ENCODE results near the gene NPHS2. TPM values are rescaled to one million over a fixed set of nuclear protein-coding genes. Genes with fewer than 3 reads are reported as not detected.

The NPHS2 gene
- total and polyA plus RNA-seq, 9 donors, result 0.10 to 1.0 TPM; not detected in 7

GRCh38 chr1:179598631-179599030 is 22.9 kb upstream of the NPHS2 start:
- Histone ChIP-seq H3K4me1 (ENCODE audit: insufficient read depth) (no peaks in the 10 kb centered on the region), H3K27me3 (no peaks in the 10 kb centered on the region), H3K4me3 (no peak overlapping the region), H3K9me3 (no peaks in the 10 kb centered on the region), H3K36me3 (no peaks in the 10 kb centered on the region), H3K27ac (no peak overlapping the region)
- DNase-seq, result no peak
- TF ChIP-seq CTCF (IDR thresholded peaks at IDR 0.05), result no peak
- no peak for TF ChIP-seq EP300 (IDR thresholded peaks at IDR 0.05)
- TF ChIP-seq POLR2A (IDR thresholded peaks at IDR 0.05), result no peak
- intact Hi-C loops (cut with DNase I), result no loop called here
- 68 to 78% (median 69%) methylated on average over 1 of the region's 1 CpG for WGBS, 3 donors

GRCh38 chr1:179591592-179592580 is 16.1 kb upstream of the NPHS2 start, which contains the start of gene TDRD5:
TSS of gene TDRD5 (plus strand) at chr1:179591832. CDS start at chr1:179592616, 784 bp downstream.
- no peak for TF ChIP-seq CTCF (IDR thresholded peaks at IDR 0.05)
- no peak for TF ChIP-seq EP300 (IDR thresholded peaks at IDR 0.05)
- no peak for TF ChIP-seq POLR2A (IDR thresholded peaks at IDR 0.05)
- Histone ChIP-seq H3K27ac (no peak within 1 kb of the TSS), H3K27me3 (no peaks in the 10 kb centered on the region), H3K4me3 (no peak within 1 kb of the TSS), H3K9me3 (peaks cover 0 to 8% of the 10 kb centered on the region in 2 donors), H3K36me3 (no peaks in the 10 kb centered on the region), H3K4me1 (ENCODE audit: insufficient read depth) (no peaks in the 10 kb centered on the region)
- 13 to 19% (median 17%) methylated on average over 55 to 75 of the region's 75 CpGs for WGBS, 3 donors
- intact Hi-C loops (cut with DNase I), result no loop called here
- DNase-seq, result no peak

GRCh38 chr1:179591253-179591591 is 15.5 kb upstream of the NPHS2 start:
- Histone ChIP-seq H3K4me1 (ENCODE audit: insufficient read depth) (no peaks in the 10 kb centered on the region), H3K9me3 (peaks cover 0 to 8% of the 10 kb centered on the region in 2 donors), H3K27ac (no peak overlapping the region), H3K36me3 (no peaks in the 10 kb centered on the region), H3K27me3 (no peaks in the 10 kb centered on the region), H3K4me3 (no peak overlapping the region)
- DNase-seq, result no peak
- TF ChIP-seq EP300 (IDR thresholded peaks at IDR 0.05) (no peak), CTCF (IDR thresholded peaks at IDR 0.05) (no peak), POLR2A (IDR thresholded peaks at IDR 0.05) (no peak)
- 14 to 29% (median 27%) methylated on average over 7 of the region's 7 CpGs for WGBS, 3 donors
- intact Hi-C loops (cut with DNase I), result no loop called here

- intact Hi-C loops (cut with DNase I), result no loop called here
- Histone ChIP-seq H3K27ac (no peak overlapping the region), H3K4me1 (ENCODE audit: insufficient read depth) (no peaks in the 10 kb centered on the region), H3K27me3 (no peaks in the 10 kb centered on the region), H3K9me3 (peaks cover 0 to 8% of the 10 kb centered on the region in 2 donors), H3K4me3 (no peak overlapping the region), H3K36me3 (no peaks in the 10 kb centered on the region)
- 82 to 89% (median 85%) methylated on average over 11 of the region's 11 CpGs for WGBS, 3 donors
- TF ChIP-seq POLR2A (IDR thresholded peaks at IDR 0.05) (no peak), EP300 (IDR thresholded peaks at IDR 0.05) (no peak), CTCF (IDR thresholded peaks at IDR 0.05) (no peak)
- DNase-seq, result no peak
These were observed 14.9 kb upstream of the NPHS2 start for GRCh38 chr1:179590671-179591070.

Measured in ovary (tissue), 9 donors.